IPS DF 4.7 (cell line): ENCODE measurements around the gene HEATR1.
"Not testable (repeated sequence)": the region's sequence is repeated elsewhere in the genome, so short reads cannot be mapped to it uniquely, and the experiment has no call there.

ENCODE experiments used
- DNase-seq: peaks from one replicate; pipeline ENCODE4 v3.0.0-alpha.2; 2013; ENCODE audit warnings: low spot score; ENCODE audit errors: extremely low read depth

HEATR1 gene

DNA sequence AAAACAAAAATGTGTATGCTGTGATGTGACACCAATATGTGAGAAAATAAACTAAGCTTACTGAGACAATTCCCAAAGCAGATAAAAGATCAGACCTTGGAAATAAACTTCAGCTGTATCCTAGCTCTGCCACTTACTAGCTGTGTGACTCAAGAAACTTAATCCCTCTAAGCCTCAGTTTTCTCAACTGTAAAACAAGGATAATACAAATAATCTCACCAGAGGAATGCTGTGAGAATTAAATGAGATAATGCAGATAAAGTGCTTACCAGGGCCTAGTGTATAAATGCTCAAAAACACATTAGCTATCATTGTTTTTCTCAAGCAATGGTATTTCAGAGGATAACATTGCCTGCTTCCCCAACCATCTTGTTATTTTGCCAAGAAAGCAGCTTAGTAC is 2.1 kb downstream of the HEATR1 start:
- no peak for DNase-seq

DNA sequence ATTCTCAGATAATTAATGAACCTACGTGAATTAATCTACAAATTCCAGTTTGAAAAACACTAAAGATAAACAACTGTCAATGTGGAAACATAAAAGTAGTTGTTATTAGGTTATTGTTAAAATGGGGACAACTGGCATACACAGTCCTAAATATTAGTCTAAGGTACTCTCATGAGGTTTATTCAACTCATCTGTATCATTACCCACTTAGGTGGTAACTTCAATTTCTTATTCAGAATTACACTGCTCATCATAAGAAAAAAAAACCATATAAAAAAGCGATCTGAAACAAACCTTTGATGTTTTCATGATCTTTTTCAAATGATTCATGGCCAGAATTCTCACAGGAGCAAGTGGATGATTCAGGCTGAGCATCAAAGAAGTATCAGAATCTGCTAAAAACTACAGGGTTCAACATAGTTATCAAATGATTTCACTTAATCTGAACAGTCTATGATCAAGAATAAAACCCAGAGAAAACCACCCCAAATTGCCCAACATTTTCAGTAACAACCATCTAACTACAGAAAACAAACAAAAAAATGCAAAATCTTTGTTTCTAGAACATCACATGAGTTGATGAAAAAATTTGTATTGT is 13.7 kb downstream of the HEATR1 start:
- no peak for DNase-seq

DNA sequence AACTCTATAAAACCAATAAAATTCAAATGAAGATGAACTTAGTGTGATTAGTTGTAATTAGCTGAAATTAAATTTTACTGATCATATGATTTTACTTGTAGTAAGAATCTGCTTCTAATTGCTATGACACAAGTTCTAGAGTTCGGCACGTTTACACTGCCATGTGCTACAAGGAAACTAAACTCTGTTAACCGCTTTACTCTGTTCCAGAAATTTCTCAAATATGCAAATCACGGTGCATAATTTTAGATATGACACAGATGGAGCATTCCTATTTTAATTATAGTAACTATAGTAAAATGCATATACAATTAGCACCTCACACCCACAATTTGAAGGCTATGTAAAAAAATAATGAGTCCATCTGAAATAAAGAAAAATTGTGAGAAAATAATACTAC is 14.8 kb downstream of the HEATR1 start:
- DNase-seq: no peak

DNA sequence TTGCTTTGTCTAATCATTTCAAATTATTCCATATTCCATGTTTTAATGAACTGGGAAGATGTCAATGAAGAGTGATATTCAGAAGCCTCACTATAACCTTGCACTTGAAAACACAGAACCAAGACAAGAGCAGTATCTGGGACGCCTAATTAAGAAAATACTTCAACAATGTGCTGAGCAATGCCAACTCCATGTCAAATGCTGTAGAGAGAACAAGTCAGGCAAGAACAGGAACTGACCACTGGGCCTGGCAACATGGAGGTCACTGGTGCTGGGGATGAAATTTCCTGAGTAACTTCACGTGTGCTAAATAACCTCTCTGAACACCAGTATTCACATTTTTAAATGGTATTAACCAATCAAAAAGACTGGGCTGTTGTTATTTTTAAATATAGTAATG is 22.8 kb downstream of the HEATR1 start:
- no peak for DNase-seq

DNA sequence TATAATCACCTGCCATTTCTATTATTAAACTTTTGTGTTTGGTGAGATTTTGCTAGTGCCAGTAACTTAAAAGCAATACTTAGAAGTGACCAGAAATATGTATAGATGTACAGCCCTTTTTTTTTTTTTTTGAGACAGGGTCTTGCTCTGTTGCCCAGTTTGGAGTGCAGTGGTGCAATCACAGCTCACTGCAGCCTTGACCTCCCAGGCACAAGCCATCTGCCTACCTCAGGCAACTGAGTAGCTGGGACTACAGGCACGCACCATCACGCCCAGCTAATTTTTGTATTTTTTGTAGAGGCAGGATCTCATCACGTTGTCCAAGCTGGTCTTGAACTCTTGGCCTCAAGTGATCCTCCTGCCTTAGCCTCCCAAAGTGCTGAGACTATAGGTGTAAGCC is 23.9 kb downstream of the HEATR1 start:
- not testable (repeated sequence) for DNase-seq

DNA sequence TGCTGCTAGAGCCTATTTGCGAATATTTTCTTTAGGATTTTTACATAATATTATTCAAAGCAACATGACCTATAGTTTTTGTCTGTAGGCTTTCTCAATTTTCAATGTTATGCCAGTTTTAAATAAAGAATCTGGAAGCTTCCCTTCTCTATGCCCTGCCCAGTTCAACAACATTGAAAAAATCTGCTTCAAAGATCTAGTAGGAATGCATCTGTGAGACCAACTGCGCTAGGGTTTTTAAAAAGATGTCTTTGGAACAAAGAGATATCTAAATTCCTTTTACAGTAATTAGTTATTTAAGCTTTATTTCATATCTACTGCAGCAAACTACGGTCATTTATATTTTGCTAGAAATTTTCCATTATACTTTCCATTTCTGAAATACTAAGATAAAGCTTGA is 25.7 kb downstream of the HEATR1 start:
- DNase-seq: no peak

DNA sequence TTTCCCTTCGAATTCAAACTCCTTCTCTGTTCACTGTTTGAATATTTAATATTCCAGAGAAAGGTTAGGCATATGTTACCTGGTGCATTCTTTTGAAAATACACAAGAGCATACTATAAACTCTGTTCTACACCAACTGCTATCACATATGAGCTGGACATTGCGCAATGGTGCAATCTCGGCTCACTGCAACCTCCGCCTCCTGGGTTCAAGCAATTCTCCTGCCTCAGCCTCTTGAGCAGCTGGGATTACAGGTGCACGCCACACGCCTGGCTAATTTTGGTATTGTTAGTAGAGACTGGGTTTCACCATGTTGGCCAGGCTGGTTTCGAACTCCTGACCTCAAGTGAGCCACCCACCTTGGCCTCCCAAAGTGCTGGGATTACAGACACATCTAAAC is 27.3 kb downstream of the HEATR1 start:
- DNase-seq: not testable (repeated sequence)

DNA sequence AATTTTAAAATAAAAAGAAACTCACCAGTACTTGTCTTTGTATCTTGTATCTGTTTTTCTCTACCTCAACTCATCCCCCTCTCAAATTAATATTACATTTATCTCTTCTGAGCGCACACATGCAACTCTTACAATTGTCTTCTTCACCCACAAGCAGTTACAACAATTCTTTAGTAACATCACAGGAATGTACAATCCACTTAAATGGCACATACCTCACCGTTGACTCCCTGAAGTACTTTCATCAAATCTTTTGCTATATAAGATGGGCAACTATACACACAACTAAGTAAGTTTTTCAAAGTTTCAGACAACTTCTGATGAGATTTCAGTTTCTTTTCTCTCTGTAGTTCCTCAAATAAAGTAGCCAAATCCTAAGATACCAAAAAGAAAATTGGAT is 28.3 kb downstream of the HEATR1 start:
- DNase-seq: no peak

DNA sequence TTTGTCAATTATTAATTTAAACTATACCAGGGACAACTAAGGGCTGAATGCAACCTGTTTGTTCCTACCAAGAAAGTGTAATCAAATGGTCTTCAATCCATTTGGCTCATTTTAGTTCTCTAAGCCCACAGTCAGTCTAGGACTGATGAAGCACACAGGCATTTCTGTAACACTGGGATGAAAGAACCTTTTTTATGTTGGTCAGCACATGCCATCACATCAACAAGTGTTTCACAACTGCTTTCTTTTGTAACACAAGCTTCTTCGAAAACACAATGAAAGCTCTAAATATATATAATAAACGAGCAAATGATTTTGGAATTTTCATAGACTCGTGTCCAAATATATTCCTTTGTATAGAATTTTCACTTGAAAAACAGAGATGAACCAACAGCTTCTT is 28.8 kb downstream of the HEATR1 start:
- no peak for DNase-seq

DNA sequence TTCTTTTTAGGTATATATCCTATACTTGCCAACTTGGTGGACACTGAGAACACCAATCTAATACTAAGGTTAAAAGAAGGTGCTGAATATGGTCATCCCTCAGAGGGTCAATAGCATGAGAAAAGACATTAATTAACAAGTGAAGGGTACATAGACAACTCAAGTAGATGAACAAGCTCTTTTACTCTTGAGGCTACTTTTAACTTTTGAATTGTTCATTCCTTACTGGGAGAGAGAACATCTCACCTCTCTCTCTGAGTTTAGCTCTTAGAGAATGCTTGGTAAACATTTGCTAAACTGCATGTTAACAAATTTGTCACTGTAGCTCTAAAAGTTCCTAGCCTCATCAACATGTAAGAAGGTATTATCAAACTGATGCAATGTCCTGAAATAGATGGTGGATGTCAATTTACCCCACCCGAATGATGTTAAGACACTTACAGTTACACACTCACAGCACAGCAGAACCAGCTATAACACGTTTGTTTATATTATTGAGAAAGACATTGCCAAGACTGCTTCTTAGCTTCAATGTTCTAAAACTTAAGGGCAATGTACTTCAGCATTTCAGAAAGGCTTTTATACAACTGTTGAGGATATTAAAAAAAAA is 35.9 kb downstream of the HEATR1 start:
- DNase-seq: no peak

DNA sequence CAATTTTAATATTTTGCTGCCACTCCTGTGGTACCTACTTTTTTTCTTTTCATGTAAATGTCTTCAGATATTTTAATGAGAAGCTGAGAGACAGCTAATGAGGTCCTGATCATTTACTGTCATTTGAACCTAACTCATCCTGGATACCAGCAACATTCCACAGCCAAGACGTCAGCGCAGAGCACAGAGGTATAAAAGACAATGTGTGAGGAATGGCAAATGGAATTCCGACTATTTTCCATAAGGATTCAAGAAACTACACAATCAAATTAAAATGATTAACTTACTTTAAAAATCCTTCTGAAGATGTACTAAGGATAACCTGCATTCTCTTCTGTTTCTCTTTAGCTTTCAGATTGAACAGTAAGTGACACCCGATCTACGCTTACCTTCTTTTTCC is 38.8 kb downstream of the HEATR1 start:
- no peak for DNase-seq

DNA sequence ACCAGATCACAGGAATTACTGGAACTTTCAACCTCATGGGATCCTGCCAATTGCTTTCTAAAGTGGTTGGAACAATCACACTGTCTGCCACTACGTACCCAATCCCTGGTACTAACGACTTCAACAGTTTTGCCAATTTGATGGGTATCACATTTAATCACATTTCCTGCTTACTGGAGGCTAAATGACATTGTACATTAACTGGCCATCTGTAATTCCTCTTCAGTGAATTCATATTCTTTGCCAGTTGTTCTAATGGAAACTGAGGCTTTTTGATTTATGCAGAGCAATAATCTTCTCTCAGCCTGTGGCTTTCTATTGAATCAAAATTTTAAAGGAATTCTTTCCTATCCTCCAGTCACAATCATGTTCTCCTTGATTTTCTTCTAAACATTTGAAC is 42.3 kb downstream of the HEATR1 start:
- DNase-seq: no peak

DNA sequence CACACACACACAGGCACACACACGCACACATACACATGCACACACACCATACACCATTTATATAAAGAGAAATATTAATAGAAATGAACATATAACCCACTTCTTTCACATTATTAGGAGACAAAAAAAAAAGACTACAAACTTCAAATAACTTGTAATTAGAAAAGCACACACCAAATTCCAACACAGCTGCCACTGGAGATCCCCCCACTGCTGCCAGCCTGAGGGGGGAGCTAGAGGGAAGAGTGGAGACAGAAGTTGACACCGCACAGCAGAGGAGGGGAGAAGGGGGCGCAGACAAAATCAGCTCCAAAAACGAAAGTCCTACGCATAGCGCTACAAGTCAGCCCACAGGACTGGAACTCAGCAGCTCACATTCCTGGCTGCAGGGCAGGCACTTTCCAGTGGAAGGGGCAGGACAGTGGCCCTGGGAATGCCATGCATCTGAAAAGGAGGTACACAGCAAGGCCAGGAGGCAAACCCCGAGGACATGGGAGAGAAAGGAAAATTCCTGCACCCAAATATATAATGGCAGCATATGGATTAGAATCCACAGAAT is 44.0 kb downstream of the HEATR1 start:
- no peak for DNase-seq

DNA sequence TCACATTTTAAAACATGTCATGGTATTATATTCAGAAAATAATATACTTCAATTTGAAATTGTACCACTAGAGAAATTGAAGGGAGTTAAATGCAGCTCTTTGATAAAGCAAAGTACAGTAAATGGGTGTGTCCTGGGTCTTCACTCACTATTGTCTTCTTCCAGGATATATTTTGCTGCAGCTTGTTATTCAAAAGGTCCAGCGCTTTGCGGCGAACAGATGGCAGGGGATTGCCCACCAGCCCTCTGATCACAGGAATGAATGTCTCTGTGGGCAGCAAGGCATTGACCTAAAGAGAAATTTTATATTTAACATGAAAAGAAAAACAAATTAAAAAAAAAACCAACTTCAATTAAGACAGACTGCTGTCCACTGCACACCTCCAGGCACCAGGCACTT is 45.5 kb downstream of the HEATR1 start:
- no peak for DNase-seq

DNA sequence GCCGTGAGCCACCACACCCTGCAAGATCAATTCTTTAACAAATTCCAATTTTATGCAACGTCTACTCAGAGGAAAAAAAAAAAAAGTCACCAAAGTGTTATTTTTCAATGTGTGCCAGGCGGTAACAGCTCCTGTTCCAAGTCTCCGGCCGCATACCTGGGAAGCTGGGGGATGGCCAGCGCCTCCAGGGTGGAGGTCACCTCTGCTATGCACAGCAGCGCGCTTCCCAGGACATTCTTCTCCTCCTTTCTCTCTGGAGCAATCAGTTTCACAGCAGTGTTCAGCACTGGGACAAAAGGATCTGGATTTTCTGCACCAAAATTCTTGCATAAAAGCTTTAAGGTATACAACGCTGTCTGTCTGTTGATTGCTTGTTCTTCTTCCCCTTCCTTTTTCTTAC is 46.2 kb downstream of the HEATR1 start:
- no peak for DNase-seq

DNA sequence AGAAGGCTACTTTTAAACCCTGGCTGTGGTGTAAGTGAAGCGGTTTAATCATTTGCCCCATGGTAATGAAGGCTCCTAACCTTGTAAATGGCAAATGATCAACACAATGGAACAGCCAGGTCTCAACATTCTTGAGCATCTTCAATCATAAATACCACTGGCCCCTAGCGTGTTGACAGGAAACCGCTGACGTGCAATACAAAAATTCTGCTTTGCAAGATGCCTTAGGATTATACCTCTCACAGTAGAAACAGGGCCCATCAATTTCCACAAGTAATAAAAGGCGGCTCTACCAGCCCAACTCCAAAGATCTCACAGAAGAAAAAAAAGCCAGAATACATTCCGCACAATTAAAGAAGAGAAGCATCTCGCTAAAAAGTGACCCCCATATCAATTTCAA is 47.7 kb downstream of the HEATR1 start:
- no peak for DNase-seq

DNA sequence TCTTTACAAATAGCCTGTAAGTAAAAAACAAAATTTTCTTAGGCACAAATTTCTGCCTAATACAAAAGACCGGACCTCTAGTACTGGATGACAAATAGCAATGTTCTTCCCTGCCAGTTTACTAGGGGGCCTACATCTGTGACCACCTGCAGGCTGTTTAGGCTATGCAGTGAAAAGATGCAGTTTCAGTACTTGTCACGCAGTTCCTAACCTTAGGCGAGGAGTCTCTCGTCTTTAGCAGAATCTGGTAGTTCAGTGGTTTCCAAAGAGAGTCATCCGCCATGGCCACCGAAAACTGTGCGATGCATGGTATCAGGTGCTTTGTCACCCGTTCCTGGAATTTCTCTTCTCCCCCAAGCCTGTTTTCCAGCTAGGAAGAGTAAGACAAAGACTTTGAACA is 50.9 kb downstream of the HEATR1 start:
- DNase-seq: no peak

DNA sequence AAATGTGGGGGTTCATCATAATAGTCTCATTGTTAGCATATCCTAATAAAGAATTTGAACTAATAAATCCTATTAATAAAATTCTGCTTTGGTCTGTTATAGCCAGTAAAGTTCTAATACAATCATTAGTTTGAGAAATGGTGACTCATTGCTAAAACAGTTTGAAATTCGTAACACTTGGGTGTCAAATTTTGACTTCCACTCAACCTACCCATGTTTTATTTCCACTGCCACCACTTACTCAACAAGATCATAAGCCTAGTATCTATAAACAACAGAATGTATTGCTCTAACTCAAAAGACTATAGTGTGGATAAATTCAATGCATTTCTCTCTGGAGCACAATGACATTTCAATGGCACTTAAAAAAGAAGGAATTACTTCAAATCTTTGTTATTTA is 51.4 kb downstream of the HEATR1 start:
- DNase-seq: no peak

DNA sequence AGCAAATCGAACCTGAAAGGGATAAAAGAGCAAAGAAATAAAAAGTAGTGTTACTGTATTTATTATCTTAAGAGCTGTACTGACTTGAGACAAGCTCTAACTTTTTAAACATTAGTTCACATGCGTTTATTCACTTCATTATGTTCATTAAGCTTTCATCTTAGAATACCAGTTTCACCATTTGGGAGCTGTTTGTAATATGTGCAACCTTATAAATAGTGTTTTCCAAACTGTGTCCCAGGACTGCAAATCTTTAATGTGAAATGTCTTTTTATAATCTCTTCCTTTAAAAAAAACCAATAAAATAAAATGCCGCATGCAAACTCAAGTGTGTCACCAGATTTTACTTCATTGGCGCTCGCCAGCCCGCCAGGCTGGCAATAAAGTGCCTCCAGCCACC is 52.2 kb downstream of the HEATR1 start:
- DNase-seq: no peak

DNA sequence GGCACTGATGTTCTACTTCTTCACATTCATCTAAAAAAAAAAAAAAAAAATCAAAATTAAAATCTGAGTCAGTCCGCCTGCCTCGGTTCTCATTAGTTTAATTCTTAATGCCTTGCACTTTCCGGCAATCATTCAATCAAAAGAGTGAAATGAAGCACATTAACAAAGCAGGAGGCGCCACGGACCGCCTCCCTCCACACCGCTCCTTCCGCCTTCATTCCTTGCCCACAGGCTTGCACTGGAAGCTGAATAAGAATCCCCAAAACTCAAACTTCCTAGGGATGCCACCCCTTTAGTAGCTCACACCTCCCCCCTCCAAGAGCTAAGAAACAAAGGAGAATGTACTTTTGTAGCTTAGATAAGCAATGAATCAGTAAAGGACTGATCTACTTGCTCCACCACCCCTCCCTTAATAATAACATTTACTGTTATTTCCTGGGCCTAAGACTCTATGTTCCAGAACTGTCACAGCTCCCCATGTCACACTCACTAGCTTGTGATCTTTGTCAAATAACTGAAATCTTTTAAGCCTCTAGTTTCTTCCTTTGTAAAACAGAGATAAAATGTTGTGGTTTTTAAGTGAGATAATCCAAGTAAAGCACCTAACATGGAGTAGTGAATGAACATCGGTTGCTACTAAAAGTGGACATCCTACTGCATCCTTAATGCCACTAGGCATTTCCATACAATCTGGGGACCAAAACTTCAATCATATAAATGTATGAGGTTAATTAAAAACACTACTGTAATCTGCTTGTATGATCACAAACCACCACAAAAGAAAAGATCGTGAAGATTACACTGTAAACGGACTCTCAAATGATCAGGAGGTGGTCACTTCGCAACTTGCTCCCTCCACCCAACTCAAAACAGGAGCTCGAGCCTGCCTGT is 53.1 kb downstream of the HEATR1 start:
- no peak for DNase-seq

DNA sequence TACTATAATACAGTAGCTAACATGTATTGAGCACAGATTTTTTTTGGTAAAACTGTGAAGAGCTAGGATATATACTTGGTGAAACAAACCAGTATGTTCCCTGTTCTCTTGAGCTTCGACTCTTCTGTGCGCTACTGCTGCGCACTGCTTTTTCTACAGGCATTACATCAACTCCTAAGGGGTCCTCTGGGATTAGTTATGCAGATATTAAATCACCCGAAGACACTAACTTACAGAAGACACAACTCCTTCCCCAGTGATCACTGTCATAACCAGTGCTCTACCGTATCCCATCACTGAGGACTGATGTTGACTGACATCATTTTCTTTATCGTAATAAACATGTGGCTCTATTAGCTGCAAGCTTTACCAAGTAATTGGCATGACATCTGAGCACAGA is 55.9 kb downstream of the HEATR1 start:
- no peak for DNase-seq

DNA sequence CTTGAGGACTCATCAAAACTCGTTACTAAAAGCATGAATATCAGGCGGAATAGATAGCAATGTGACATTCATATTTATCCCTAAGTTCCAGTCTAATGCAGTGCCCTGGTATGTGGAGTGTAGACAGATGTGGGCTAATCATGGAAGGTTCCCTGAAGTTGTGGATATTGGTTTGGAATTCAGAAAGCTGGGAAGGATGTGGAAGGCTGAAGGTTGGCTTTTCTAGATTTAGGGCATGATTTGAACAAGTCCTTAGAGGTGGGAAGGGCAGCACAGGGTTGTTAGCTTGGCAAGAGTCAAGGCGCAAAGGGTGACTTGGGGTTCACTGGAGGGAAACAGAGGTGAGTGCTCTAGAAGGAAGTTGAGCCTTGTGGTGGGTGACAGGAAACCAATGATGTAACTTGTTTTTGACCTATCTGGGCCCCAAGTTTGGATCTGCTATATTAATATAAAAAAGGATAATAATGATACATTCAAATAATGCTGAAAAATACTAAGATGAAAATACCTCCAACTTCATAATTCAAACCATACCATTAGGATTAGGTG is 58.6 kb downstream of the HEATR1 start:
- DNase-seq: no peak
